Endothelial cell (in vitro differentiated cells): ENCODE results near the gene DPH3. TPM values are rescaled to one million over a fixed set of nuclear protein-coding genes. Genes with fewer than 3 reads are reported as not detected.

Source experiments
- DNase-seq: peaks from one replicate; pipeline ENCODE4 v3.0.0; 2021; ENCODE audit warnings: low spot score
- H3K27ac Mint-ChIP-seq: one replicate; pipeline ENCODE4 v1.8.0; 2021; ENCODE audit warnings: mixed read lengths, inconsistent platforms; ENCODE audit not compliant: unreplicated experiment
- H3K27me3 Mint-ChIP-seq: one replicate; pipeline ENCODE4 v1.8.0; 2021; ENCODE audit warnings: mild to moderate bottlenecking, moderate library complexity, mixed read lengths, inconsistent platforms; ENCODE audit not compliant: unreplicated experiment
- H3K36me3 Mint-ChIP-seq: one replicate; pipeline ENCODE4 v1.8.0; 2021; ENCODE audit warnings: mild to moderate bottlenecking, low read depth, mixed read lengths, inconsistent platforms; ENCODE audit not compliant: unreplicated experiment
- H3K4me1 Mint-ChIP-seq: one replicate; pipeline ENCODE4 v1.8.0; 2021; ENCODE audit warnings: mild to moderate bottlenecking, mixed read lengths, inconsistent platforms; ENCODE audit not compliant: unreplicated experiment
- H3K4me3 Mint-ChIP-seq: one replicate; pipeline ENCODE4 v1.8.0; 2021; ENCODE audit warnings: mild to moderate bottlenecking, mixed read lengths, inconsistent platforms; ENCODE audit not compliant: unreplicated experiment
- H3K9me3 Mint-ChIP-seq: one replicate; pipeline ENCODE4 v1.8.0; 2021; ENCODE audit warnings: mixed read lengths, inconsistent platforms; ENCODE audit not compliant: unreplicated experiment
- total RNA-seq: library from RNA; stranded (reverse); fragmentation: NEBNext Ultra II Directional; extraction: Animal tissue kit (Norgen Biotek cat#: 25700); gene quantifications from one replicate; pipeline ENCODE4 v1.2.1, GENCODE V29; 2021; ENCODE audit not compliant: unreplicated experiment
- TF ChIP-seq, protein P1 (sequence below): fragments of 200-600 bp; sonication (generic); IDR thresholded peaks from one replicate; pipeline ENCODE4 v1.5.0; 2021; ENCODE audit warnings: antibody characterized with exemption; ENCODE audit not compliant: unreplicated experiment

Gene DPH3
- total RNA-seq, 1 donor from 2014 or later, result 33.3 TPM

DNA sequence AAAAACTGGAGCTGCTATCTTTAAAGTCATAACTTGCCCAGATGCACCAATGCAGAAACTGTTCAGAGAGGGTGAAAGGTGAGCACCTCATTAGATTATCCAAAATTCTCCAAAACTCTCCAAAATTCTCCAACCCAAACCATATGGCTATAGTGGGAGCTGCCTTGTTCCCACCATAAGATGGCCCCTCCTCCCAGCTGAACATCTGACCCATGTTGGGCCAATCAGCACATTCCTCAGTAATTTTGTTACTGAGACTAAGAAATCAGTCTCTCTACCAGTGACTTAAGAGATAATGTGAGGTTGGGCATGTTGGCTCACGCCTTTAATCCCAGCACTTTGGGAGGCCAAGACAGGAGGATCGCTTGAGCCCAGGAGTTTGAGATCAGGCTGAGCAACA lies 32.8 kb downstream of the DPH3 start:
- H3K36me3 Mint-ChIP-seq, result no peaks in the 10 kb centered on the region
- no peak for DNase-seq
- no peak overlapping the region for H3K27ac Mint-ChIP-seq
- no peaks in the 10 kb centered on the region for H3K9me3 Mint-ChIP-seq
- no peak overlapping the region for H3K4me3 Mint-ChIP-seq
- peaks cover 3% of the 10 kb centered on the region for H3K27me3 Mint-ChIP-seq
- no peaks in the 10 kb centered on the region for H3K4me1 Mint-ChIP-seq
- TF ChIP-seq, protein P1, sequence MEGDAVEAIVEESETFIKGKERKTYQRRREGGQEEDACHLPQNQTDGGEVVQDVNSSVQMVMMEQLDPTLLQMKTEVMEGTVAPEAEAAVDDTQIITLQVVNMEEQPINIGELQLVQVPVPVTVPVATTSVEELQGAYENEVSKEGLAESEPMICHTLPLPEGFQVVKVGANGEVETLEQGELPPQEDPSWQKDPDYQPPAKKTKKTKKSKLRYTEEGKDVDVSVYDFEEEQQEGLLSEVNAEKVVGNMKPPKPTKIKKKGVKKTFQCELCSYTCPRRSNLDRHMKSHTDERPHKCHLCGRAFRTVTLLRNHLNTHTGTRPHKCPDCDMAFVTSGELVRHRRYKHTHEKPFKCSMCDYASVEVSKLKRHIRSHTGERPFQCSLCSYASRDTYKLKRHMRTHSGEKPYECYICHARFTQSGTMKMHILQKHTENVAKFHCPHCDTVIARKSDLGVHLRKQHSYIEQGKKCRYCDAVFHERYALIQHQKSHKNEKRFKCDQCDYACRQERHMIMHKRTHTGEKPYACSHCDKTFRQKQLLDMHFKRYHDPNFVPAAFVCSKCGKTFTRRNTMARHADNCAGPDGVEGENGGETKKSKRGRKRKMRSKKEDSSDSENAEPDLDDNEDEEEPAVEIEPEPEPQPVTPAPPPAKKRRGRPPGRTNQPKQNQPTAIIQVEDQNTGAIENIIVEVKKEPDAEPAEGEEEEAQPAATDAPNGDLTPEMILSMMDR, result no peak

DNA sequence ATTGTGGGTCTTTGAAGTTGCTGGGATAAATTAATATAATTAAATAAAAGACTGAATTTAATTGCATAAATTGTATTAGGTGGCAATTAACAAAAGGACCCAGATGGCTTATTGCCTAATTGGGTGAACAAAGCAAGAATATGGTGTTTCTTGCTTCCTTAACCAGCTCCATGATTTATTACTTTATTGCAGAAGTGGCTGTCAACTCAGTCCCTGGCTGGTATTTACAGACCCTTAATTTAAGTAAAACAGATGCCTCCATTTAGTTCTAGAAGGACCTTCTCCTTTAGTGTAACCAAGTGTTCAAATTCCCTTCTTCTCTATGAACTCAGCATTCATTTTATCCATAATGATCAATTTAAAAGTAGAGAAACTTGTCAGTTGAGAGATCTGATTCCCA lies 35.1 kb downstream of the DPH3 start:
- Mint-ChIP-seq H3K27me3 (peaks cover 3% of the 10 kb centered on the region), H3K4me1 (no peaks in the 10 kb centered on the region), H3K27ac (no peak overlapping the region), H3K4me3 (no peak overlapping the region), H3K36me3 (no peaks in the 10 kb centered on the region), H3K9me3 (no peaks in the 10 kb centered on the region)
- TF ChIP-seq, protein P1, result no peak
- no peak for DNase-seq

- Mint-ChIP-seq H3K36me3 (no peaks in the 10 kb centered on the region), H3K4me1 (no peaks in the 10 kb centered on the region), H3K27ac (no peak overlapping the region), H3K9me3 (no peaks in the 10 kb centered on the region), H3K27me3 (peaks cover 3% of the 10 kb centered on the region), H3K4me3 (no peak overlapping the region)
- DNase-seq, result no peak
- TF ChIP-seq, protein P1, result no peak
These were observed 37.2 kb downstream of the DPH3 start for GRCh38 chr3:16227566-16227965.

DNA sequence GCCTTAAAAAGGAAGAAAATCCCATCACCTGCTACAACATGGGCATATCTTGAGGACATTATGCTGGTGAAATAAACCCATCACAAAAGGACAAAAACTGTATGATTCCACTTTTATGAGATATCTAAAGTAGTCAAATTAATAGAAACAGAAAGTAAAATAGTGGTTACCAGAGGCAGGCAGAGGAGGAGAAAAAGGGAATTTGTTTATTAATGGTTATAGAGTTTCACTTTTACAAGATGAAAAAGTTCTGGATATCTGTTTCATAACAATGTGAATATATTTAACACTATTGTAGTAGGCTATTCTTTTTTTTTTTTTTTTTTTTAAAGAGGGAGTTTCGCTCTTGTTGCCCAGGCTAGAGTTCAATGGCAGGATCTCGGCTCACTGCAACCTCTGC lies 40.4 kb downstream of the DPH3 start:
- TF ChIP-seq, protein P1, result no peak
- no peak overlapping the region for H3K27ac Mint-ChIP-seq
- H3K4me1 Mint-ChIP-seq, result no peaks in the 10 kb centered on the region
- H3K9me3 Mint-ChIP-seq, result no peaks in the 10 kb centered on the region
- H3K36me3 Mint-ChIP-seq, result no peaks in the 10 kb centered on the region
- no peaks in the 10 kb centered on the region for H3K27me3 Mint-ChIP-seq
- H3K4me3 Mint-ChIP-seq, result no peak overlapping the region
- DNase-seq, result no peak

DNA sequence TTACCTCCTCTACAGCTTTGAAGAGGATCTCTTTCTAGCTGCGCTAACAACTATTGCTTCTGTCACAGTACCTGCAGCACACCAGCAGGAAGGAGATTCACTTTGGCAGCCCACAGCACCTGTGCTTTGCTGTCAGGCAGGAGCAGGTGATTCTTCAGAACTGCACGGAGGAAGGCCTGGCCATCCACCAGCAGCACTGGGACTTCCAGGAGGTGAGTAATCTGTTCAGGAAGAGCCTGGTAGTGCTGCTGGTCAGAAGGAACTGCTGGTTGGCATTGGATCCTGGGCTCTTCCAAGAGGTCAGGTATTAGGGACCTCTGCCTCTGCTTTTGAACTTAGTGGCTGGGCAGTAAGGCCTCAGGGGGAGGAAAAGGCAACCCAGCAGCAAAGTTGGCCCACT lies 42.2 kb downstream of the DPH3 start:
- no peaks in the 10 kb centered on the region for H3K4me1 Mint-ChIP-seq
- no peak for DNase-seq
- H3K36me3 Mint-ChIP-seq, result no peaks in the 10 kb centered on the region
- no peaks in the 10 kb centered on the region for H3K9me3 Mint-ChIP-seq
- H3K27me3 Mint-ChIP-seq, result no peaks in the 10 kb centered on the region
- H3K27ac Mint-ChIP-seq, result no peak overlapping the region
- TF ChIP-seq, protein P1, result no peak
- no peak overlapping the region for H3K4me3 Mint-ChIP-seq
